Spleen (tissue), 7 donors: ENCODE measurements around the gene RBM15B.

Experiments used
- POLR2AphosphoS5 ChIP-seq, 3 donors: sonication (generic); formaldehyde crosslinking; IDR thresholded peaks; one replicate each; pipeline ENCODE4 v1.5.1; 2017; ENCODE audit warnings: antibody characterized with exemption in 3 of 3
- TF ChIP-seq, protein P1 (sequence below), 11 experiments: fragments of 200-600 bp in 7 of 11; fragments of 450-650 bp in 4 of 11; sonication (generic) in 4 of 11; IDR thresholded peaks in 8 of 11; conservative IDR thresholded peaks in 3 of 11; 1 replicate in 7 of 11; 2 replicates in 4 of 11; pipeline versions ENCODE4 v1.4.0 to v1.8.0; 2016 to 2021; ENCODE audit warnings: antibody characterized with exemption in 11 of 11, inconsistent platforms in 4 of 11, mild to moderate bottlenecking in 1 of 11
- donor health status: DM: no; HTN: no; CAD: no; lungs with moderate emphysema.
- donor health status: DM: no; HTN: no; CAD: no.
- donor health status: DM: no; HTN: no; CAD: no.

DNA sequence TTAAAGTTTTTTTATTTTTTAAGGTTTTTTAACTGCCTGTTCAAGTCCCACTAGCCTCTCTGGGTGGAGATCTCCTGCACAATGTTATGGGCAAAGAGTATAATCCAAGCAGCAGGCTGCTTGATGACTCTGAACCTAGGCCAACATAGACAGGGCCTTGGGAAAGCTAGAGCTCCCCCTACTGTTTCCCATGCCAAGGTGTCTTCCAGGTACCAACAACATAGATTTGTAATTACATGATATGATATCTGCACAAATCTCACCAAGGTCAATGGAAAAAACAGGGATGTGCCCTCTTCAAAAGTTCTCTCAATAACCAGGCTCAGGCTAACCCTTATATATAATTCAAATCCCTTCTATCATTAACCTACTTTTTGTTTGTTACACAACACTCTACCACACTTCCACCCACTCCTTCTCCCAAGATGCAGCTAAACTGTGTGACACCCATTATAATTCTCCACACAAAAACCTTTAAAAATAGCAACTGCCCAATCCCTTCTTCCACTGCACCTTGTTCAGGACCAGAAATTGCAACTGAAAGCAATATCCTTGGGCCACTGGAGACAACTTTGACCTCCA lies 43.8 kb downstream of the RBM15B start:
- no peak for TF ChIP-seq POLR2AphosphoS5 (IDR thresholded peaks at IDR 0.05)
- TF ChIP-seq, protein P1, sequence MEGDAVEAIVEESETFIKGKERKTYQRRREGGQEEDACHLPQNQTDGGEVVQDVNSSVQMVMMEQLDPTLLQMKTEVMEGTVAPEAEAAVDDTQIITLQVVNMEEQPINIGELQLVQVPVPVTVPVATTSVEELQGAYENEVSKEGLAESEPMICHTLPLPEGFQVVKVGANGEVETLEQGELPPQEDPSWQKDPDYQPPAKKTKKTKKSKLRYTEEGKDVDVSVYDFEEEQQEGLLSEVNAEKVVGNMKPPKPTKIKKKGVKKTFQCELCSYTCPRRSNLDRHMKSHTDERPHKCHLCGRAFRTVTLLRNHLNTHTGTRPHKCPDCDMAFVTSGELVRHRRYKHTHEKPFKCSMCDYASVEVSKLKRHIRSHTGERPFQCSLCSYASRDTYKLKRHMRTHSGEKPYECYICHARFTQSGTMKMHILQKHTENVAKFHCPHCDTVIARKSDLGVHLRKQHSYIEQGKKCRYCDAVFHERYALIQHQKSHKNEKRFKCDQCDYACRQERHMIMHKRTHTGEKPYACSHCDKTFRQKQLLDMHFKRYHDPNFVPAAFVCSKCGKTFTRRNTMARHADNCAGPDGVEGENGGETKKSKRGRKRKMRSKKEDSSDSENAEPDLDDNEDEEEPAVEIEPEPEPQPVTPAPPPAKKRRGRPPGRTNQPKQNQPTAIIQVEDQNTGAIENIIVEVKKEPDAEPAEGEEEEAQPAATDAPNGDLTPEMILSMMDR (IDR thresholded peaks at IDR 0.05 in 8 of 11, conservative IDR thresholded peaks at IDR 0.05 in 3 of 11), result peak in 9 of 11 experiments; percentile 28 to 73 (median 58)
